M059J (cell line): ENCODE data around the gene TRABD. TPM values are rescaled to one million over a fixed set of nuclear protein-coding genes. Genes with fewer than 3 reads are reported as not detected.
"Not testable (repeated sequence)": the region's sequence is repeated elsewhere in the genome, so short reads cannot be mapped to it uniquely, and the experiment has no call there.

Experiments
- DNase-seq: peaks from one replicate; pipeline ENCODE4 v3.0.0-alpha.2; 2012; ENCODE audit warnings: low read depth
- total RNA-seq: library from RNA; depleted of rRNA; stranded (reverse); fragments of >200 nt; shearing (Covaris generic); gene quantifications from 2 replicates; pipeline ENCODE4 v1.2.3, GENCODE V29; 2014

TRABD gene
- total RNA-seq, 1 experiment from 2014 or later: 15.1 TPM

DNA sequence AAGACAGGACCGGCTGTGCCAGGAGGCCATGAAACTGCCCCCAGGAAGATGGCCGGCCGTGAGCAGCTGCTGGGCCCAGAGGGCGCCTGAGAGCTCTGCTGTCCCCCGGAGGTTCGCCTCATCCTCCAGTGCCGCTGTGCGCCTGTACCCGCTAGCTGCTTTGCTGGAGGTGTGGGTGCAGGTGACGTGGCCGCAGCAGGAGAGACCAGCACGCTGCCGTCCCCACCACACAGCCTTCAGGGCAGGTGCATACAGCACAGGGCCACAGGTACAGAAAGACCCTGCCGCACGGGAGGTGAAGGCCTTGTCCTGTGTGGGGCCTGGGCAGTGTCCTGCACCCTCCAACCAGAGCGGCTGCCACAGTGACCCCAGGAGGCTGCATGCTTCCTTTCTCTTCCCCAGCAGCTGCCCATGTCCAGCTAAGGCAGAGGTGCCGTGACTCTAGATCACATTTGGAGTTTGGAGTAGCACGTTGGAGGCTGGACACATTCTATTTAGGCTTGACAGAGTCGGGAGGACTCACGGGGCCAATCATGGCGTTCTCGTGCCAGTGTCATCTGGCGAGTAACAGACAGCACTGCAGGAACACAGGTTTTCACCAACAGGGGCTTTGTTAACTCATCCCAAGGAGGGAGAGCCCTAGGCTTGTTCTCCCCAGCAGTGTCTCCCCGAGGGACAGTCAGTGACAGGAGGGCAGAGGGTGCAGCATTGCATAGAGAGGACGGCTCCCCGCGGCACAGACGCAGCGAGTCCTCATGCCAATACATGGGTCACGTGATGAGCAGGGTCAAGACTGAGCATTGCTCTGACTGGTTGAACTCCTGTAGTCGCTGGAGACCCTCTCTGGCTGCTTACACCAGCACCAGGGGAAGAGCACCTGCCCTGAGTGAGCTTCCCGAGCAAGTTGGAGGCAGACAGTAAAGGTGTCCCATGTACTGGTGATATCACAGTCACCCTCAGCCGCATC is 33.9 kb upstream of the TRABD start:
- DNase-seq: no peak

DNA sequence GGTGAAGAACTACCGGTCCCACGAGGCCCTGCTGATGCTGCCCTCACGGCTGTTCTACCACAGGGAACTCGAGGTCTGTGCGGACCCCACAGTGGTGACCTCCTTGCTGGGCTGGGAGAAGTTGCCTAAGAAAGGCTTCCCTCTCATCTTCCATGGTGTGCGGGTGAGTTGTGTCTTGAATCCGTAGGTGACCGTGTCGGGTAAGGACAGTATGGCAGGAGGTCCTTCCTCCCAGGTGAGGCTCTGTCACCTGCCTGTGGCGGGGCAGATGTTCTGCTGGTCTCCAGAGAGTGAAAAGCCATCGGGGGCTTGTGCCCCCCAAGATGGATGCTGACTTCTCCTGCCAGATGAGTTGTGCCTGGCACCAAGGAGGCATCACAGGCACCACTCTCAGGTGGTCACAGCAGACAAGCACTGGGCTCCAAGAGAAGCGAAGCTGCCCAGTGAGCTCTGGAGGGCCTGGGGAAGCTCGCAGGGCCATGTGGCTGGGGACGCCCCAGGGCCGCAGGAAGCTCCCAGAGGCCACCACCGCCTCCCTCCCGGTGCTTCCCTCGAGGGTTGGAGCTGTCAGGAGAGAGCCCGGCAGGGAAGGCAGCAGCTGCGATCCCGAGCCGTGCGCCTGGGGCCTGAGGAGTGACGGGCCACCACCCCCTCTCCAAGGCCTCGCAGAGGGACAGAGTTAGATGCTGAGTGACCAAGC is 32.5 kb upstream of the TRABD start:
- DNase-seq: no peak

DNA sequence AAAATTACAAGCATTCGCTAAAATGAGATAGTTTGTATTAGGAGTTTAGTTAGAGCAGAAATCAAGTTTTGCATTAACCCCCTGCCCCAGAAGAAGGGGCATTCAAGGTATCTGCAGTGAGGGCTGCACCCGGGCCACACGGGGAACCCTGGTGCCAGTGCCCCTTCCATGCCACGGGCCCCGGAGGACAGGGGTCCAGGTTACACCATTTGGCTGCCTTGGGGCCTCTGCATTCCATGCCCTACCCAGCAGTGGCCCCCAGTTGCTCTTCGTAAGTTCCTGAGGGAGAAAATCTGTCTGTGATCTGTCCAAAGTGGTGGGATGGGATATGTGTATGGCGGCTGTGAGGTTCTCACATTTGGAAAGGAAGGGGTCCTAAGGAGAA is 32.0 kb upstream of the TRABD start:
- no peak for DNase-seq

DNA sequence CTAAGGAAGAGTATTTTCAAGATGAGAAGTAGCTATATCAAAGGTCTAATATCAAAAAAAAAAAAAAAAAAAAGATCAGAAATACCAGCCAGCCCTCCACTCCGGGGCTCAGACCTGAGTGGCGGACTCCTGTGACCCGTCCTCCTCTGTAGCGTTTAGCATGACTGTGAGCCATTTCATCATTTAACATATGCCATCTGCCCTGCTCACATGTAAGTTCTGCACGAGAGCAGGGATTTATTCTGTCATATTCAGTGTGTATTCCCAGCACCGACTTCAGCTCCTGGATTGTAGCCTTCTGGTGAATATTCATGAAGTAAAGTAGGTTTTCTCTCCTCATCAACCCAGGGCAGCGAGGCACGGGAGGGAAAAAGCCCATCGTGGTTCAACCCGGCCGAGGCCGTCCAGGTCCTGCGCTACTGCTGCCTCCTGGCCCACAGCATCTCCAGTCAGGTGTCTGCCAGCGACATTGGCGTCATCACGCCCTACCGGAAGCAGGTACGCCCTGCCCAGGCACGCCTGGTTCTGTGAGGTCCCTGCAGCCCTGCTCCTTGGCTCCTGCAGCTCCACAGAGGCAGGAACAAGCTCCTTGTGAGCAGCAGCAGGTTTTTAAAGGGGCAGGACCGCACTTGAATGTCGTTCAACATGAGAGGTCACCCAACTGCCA is 27.9 kb upstream of the TRABD start:
- DNase-seq: no peak

DNA sequence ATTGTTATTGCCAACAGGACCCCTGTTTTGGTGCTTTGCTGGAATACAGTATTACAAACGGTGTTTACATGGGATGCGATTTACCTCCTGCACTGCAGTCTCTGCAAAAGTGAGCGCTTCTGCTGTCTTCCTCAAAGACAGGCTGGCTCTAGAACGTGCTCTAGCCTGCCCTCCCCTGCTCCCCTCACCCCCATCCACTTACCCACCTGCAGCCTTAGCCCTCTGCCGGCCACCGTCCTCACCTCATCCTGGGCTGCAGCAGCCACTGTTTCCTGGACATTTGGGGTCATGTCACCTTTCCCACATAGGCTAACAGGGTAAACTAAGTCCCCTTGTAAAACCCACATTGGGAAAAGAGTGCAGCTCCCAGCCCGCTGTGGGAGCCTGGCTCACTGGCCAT is 24.8 kb upstream of the TRABD start:
- no peak for DNase-seq

DNA sequence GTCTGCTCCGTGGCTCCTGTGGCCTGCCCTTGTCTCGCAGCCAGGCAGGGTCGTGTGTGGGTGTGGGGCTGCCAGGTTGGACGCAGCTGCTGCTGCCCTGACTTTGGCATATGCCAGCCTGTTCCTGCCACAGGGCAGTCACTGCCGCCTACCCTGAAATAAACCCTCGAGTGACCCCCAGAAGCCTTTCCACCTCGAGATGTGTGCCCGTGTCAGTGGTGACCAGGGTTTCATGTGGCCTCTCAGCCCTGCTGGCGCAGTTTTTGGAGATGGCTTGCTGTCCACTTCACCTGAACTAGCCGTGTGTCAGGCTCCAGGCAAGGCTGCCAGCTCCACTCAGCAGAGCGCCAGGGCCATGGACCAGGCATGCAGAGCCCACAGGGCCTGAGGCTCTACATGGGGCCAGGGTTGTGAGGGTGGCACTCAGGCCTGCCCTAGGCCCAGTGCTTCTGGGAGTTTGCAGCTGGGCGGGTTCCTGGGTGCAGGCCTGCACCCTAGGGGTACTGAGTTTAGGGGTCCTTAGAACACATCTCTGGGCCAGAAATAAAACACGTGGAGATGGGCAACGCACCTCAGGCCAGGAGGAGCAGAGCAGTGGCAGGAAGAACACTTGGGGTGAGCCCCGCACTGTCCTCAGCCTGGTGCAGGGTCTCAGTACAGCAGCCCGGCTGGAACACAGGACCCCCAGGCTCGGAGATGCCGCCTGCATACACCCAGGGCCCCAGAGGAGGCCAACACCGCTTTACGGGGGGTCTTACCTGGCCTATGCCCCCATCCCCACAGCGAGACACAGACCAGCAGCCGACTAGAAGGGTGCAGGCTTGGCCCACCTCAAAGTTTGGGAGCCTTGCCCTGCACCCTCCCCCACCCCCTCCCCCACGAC is 24.0 kb upstream of the TRABD start:
- no peak for DNase-seq

DNA sequence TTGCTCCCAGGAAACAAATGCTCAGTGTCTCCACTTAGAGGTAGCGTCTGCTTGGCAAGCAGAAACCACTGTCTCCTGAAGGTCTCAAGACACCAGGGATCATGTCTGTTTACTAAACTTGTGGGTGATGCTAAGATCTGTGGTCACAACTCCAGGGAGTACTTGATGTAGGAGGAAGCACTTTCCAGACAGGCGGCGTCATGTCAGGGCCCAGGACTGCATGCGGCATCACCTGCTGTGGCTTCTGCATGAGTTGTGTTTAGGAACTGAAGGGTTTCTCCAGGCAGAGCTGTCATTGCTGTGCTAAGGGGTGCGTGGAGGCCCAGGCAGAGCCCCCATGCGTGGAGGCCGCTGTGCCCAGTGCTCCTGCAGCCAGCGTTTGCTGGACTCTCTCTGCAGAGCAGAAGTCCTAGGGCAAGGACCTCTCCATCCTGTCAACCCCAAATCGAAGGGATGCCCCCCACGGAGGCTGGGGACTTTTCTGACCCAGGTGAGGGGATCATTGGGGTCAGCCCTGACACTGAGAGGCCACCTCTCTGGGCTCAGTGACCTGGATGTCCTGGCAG is 23.2 kb upstream of the TRABD start:
- DNase-seq: no peak

DNA sequence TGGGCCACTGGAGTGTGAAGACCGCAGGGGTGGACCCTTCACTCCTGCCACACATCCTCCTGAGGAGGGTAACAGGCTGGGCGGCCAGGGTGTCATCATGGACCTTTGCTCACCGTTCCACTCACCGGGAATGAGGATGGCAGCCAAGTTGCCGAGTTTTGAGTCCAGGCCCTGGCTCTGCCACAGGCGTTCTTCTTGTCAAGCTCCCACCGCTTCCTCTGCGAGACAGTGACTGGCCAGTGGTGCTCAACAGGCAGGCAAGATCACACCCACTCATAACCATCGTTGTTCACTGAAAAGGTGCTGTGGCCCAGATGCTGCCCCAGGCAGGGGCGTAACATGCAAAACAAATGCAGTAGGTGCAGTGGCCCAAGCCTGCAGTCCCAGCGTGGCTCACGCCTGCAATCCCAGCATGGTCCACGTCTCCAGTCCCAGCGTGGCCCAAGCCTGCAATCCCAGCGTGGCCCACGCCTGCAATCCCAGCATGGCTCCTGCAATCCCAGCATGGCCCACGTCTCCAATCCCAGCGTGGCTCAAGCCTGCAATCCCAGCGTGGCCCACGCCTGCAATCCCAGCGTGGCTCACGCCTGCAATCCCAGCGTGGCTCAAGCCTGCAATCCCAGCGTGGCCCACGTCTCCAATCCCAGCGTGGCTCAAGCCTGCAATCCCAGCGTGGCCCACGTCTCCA is 20.1 kb upstream of the TRABD start:
- DNase-seq: no peak

DNA sequence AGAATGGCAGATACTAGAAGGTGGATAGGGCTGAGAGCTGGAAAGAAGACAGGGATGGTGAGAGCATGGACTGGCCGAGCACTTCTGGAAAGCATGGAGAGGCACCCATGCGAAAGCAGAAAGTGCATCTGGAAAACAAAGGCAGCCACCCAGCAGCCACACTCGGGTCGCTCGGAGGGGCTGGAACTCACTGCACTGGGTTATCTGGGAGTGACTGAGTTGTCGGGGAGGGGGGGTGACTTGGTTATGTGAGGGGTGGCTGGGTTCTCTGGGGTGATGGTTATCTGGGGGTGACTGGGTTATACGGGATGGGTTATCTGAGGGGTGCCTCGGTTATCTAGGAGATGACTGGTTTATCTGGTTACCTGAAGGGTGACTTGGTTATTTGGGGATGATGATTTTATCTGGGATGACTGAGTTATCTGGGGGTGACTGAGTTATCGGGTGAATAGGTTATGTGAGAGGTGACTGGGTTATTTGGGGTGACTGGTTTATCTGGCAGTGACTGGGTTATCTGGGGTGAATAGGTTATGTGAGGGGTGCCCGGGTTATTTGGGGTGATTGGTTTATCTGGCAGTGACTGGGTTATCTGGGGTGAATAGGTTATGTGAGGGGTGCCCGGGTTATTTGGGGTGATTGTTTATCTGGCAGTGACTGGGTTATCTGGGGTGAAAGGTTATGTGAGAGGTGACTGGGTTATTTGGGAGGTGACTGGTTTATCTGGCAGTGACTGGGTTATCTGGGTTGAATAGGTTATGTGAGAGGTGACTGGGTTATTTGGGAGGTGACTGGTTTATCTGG is 17.8 kb upstream of the TRABD start:
- no peak for DNase-seq

DNA sequence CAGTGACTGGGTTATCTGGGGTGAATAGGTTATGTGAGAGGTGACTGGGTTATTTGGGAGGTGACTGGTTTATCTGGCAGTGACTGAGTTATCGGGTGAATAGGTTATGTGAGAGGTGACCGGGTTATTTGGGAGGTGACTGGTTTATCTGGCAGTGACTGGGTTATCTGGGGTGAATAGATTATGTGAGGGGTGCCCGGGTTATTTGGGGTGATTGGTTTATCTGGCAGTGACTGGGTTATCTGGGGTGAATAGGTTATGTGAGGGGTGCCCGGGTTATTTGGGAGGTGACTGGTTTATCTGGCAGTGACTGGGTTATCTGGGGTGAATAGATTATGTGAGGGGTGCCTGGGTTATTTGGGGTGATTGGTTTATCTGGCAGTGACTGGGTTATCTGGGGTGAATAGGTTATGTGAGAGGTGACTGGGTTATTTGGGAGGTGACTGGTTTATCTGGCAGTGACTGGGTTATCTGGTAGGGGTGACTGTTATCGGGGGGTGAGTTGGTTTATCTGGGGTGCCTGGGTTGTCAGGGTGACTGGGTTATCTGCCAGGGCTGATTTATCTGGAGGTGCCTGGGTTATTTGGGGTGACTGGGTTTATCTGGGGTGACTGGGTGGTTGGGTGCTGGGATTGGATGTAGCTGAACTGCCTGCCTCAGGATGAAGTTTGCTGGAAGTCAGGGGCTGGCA is 17.1 kb upstream of the TRABD start:
- not testable (repeated sequence) for DNase-seq

DNA sequence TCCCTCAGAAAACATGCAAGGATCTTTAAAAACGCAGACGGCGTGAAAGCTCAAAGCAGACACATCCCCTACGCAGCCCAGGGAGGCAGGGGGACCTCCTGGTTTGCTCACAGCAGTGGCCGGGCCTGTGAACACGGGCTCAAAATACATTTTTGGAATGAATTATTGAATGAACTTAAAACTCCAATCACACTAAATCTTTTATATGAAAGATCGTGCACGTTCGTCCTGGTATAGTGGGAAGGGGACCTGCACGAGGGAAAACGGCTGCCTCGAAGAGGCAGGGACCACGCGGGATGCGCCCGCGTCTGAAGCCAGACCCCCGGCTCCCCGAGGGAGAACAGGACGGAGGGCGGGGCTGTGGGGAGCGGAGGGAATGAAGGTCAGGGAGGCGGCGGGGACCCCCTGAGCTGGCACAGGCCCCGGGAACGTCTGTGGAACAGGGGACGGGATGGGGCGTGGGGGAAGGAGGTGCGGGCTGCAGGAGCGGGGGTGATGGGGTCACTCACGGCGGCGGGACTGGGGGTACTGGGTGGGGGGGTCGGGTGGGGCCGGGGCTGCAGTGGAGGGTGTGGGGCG is 16.4 kb upstream of the TRABD start:
- no peak for DNase-seq

DNA sequence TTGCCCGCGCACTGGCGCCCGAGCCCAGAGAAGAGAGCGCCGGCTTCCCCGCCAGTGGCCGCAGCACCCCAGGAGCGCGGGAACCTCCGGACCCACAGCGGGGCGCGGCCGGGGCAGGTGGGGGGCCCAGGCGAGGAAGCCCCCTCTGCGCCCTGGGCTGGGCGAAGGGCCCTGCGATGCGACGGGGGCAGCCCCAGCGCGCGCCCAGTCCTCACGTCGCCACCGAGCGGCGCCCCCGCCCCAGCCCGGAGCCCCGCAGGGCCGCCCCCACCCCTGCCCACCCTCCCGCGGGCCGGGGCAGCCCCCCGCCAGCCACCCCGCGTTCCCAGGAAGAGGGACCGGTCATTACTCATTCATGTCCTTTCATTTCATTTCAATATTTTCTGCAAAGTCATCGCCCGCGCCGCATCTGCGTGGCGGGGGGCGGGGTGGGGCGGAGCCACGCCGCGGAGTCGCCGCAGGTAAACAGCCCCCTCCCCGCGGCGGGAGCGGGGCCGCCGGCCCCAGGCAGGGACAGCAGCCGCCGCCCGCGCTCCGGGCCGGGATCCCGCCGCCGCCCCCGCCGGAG is 15.9 kb upstream of the TRABD start:
- no peak for DNase-seq

DNA sequence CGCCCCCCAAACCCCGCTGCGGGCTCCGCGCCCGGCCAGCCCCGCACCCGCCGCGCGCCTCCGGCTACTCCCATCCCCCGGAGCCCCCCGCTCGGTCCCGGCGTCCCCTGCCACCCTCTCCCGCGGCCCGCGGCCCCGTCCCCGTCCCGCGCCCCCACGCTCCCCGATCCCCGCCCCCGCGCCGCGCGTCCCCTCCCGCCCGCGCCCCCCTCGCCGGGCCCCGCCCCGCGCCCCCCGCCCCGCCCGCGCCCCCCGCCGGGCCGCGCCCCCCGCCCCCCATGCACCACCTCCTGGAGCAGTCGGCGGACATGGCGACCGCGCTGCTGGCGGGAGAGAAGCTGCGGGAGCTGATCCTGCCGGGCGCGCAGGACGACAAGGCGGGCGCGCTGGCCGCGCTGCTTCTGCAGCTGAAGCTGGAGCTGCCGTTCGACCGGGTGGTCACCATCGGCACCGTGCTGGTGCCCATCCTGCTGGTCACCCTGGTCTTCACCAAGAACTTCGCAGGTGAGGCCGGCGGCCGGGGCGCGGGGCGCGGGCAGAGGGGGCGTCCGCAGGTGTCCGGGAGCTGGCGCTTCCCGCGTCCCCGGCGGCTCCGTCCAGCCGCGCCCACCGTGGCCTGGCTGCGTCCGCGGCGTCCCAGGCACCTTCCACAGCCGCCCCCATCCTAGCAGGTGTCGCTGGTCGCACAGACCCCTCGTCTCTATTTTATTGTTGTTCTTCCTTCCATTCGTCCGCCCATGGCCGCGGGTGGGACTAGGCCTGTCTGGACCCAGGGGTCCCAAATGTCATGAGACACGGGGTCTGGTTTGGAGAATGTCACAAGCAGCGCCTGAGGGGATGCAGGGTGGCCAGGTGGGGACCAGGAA is 15.0 kb upstream of the TRABD start, which contains the start of gene PANX2:
PANX2 (plus strand) TSS at position 279 of the 866 bp plus-strand sequence; CDS start at position 279, 0 bp downstream.
- DNase-seq: no peak

DNA sequence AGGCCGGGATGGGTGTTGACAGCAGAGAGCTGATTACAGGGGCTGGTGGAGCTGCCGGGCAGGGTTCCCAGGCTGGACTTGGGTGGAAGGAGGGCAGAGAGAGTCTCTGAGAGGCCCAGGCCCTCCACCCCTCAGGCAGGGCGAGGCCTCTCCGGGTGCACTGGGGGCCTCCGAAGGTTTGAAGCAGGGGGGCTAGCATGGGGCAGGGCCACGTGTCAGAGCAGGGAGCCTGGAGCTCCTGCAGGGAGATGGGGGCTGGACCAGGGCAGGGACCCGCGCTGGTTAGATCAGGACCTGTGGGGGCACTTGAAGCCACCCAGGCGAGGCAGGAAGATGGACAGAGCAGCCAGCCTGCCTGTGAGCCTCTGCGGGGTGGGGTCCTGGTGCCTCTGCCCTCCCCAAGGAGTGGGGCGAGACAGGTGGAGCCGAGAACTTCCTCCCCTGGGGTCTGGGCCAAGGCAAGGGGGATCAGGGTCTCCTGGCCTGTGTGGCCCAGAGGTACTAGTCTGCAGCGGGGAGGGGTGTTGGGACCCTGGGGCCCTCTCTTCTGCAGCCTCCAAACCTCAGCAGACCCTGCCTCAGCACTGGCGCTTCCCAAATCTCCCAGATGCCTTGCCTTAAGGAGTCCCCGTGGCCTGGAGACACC is 14.3 kb upstream of the TRABD start:
- DNase-seq: no peak

DNA sequence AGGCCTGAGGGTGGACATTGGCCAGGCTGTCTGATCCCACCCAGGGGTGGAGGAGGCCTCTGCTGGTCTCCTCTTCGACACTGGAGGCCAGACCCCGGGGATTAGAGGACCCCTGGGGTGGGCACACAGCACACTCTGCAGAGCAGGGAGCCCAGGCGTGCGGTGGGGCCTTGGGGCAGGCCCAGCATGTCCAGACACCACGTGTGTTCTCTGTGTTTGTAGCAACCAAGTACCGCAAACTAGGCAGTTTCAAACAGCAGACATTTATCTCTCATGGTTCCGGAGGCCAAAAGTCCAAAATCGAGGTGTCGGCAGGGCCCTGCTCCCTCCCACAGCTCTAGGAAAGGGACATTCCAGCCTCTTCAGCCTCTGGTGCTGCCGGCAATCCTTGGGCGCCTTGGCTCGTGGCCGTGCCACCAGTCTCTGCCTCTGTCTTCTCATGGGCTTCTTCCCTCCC is 13.7 kb upstream of the TRABD start:
- DNase-seq: no peak

DNA sequence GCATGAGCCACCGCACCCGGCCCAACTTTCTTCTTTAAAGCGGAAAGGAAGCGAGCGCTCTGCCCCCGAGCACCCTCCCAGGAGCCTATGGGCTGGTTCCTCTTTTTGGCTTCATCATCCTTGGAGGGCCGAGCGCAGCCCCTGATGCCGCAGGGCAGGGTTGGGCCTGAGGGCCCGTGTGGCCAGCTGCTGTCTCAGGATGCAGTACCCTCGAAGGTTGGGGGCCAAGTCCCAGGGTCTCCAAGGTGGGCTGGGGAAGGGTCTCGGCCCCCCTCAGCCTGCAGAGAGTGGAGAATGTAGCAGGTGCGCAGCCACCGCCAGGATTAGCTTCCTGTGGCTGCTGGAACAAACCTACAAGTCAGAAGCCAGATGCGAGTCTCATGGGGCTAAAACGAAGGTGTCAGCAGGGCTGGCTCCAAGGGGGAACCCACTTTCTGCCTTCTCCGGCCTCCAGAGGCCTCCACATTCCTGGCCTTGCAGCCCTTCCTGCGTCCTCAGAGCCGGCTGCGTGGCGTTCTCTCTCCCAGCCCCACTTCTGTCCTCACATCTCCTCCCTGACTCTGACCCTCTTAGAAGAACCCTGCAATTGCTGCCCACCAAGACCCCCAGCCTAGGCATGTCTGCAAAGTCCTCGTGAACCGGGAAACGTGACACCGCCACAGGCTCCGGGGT is 12.3 kb upstream of the TRABD start:
- DNase-seq: no peak
